WERI-Rb-1 (cell line): ENCODE measurements around the gene CSNK2A1.

Experiments used
- DNase-seq: peaks from one replicate; pipeline ENCODE4 v3.0.0-alpha.2; 2020
- H3K27ac ChIP-seq: fragments of 250-450 bp; sonication (Bioruptor Pico); 2 replicates; pipeline ENCODE4 v1.5.1; 2020; ENCODE audit warnings: mild to moderate bottlenecking, moderate library complexity
- H3K27me3 ChIP-seq: fragments of 250-450 bp; sonication (Bioruptor Pico); 2 replicates; pipeline ENCODE4 v1.5.1; 2021; ENCODE audit warnings: mild to moderate bottlenecking, low read depth, moderate library complexity; ENCODE audit not compliant: insufficient read depth, severe bottlenecking
- H3K36me3 ChIP-seq: fragments of 250-450 bp; sonication (Bioruptor Pico); 2 replicates; pipeline ENCODE4 v1.5.1; 2020; ENCODE audit warnings: mild to moderate bottlenecking, moderate library complexity
- H3K4me3 ChIP-seq: 2 replicates; pipeline ENCODE4 v1.5.1; 2011; ENCODE audit warnings: low read depth, mild to moderate bottlenecking, control low read depth, low read length
- H3K9me3 ChIP-seq: fragments of 250-450 bp; sonication (Bioruptor Pico); 2 replicates; pipeline ENCODE4 v1.5.1; 2021; ENCODE audit warnings: mild to moderate bottlenecking, moderate library complexity; ENCODE audit not compliant: severe bottlenecking
- TF ChIP-seq, protein P1 (sequence below): IDR thresholded peaks from 2 replicates; pipeline ENCODE4 v1.5.1; 2011; ENCODE audit warnings: low read depth, mild to moderate bottlenecking, control low read depth, inconsistent platforms, low read length

Gene CSNK2A1

DNA sequence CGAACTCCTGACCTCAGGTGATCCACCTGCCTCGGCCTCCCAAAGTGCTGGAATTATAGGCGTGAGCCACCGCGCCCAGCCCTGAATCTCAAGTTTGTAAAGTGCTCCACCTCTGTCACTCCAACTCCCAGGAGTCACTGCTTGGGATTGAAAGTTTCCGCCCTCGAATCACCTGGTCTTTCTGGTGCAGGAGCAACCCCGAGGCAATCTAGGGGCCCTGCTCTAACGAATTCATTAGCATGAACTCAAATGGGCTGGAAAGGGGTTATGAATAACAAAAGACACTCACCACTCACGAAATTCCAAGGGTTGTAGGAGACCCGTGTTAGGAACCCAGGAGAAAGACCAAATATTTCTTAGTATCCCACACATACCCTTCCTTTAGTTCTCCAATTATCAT lies 109.4 kb downstream of the CSNK2A1 start:
- TF ChIP-seq, protein P1, sequence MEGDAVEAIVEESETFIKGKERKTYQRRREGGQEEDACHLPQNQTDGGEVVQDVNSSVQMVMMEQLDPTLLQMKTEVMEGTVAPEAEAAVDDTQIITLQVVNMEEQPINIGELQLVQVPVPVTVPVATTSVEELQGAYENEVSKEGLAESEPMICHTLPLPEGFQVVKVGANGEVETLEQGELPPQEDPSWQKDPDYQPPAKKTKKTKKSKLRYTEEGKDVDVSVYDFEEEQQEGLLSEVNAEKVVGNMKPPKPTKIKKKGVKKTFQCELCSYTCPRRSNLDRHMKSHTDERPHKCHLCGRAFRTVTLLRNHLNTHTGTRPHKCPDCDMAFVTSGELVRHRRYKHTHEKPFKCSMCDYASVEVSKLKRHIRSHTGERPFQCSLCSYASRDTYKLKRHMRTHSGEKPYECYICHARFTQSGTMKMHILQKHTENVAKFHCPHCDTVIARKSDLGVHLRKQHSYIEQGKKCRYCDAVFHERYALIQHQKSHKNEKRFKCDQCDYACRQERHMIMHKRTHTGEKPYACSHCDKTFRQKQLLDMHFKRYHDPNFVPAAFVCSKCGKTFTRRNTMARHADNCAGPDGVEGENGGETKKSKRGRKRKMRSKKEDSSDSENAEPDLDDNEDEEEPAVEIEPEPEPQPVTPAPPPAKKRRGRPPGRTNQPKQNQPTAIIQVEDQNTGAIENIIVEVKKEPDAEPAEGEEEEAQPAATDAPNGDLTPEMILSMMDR = no peak
- no peak overlapping the region for H3K4me3 ChIP-seq
- no peak for DNase-seq
- no peaks in the 10 kb centered on the region for H3K9me3 ChIP-seq
- no peaks in the 10 kb centered on the region for H3K27me3 ChIP-seq
- H3K36me3 ChIP-seq = peaks cover 41% of the 10 kb centered on the region
- H3K27ac ChIP-seq = no peak overlapping the region

DNA sequence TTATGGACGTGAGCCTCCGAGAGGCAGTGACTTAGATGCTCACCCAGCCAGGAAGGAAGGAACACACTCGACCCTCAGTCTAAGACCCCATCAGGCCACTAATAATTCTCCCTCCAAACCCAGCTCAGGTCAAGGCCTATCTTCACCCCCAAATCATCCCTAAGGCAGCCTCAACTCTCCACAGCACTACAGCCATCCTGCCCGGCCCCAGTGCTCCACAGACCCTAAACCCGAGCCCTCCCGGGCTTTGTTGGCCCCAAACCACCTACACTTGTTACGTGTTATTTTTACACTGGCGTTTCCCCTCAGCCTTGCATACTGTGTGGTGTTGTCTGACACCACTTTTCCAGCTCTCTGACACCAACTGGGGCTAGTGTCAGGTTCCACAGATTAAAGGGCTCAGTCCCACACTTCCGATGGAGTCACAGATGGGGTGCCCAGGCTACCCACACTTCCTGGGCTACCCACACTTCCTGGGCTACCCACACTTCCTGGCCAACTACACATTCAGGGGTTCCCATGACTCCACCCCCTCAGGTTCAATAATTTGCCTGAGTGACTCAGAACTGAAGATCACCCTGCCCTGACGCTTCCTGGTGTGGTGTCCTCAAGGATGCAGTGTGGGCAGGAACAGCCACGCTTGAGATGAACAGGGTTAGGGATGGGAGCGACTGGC lies 110.2 kb downstream of the CSNK2A1 start:
- DNase-seq = no peak
- no peaks in the 10 kb centered on the region for H3K9me3 ChIP-seq
- TF ChIP-seq, protein P1 = no peak
- no peaks in the 10 kb centered on the region for H3K27me3 ChIP-seq
- no peak overlapping the region for H3K4me3 ChIP-seq
- no peak overlapping the region for H3K27ac ChIP-seq
- H3K36me3 ChIP-seq = peaks cover 34% of the 10 kb centered on the region

DNA sequence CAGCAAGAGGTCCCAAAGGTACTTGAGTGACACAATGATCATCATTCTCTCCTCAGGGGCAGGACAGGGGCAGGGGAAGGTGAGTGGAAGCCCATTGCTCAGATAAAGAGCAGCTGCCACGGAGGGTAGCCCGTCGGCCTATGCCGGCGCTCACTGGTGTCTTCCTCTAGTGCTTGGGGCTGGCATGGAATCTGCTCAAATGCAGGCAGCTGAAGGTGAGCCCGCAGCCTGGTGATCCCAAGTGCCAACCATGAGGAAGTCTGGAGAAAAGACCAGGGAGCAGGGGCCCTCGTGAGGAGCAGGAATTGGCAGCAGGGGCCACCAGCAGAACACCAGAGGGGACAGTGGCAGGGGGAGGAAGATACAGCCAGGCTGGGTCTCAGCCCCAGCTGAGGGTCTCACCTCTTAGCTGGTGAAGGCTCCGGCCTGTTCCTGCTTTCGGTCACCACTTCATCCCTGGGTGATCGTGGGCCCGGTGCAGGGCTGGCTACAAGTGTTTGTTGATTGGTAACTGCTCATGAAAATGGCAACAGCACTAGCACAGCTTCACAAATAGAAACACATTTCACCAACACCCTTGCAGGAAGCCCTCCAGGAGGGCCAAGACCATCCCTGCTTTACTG lies 110.8 kb downstream of the CSNK2A1 start:
- no peaks in the 10 kb centered on the region for H3K27me3 ChIP-seq
- H3K4me3 ChIP-seq = no peak overlapping the region
- H3K27ac ChIP-seq = no peak overlapping the region
- TF ChIP-seq, protein P1 = no peak
- H3K36me3 ChIP-seq = peaks cover 27% of the 10 kb centered on the region
- H3K9me3 ChIP-seq = no peaks in the 10 kb centered on the region
- DNase-seq = no peak

DNA sequence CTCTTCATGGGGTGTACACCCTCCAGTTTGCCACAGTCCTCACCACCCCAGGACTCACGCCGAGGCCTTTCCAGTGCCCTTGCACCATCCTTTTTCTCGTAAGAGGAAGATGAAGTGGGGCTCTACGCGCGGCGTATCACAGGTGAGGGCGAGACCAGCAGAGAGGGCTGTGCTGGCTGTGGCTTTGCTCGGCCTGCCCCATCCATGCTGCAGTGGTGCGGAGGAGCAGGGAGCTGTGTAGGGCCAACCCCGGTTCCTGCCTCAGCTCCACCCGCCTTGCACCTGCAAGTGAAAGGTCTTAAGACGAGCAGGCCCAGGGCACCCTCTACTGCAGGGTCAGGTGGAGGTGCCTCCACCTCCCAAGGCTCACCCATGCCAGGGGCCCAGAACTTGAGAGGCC lies 111.4 kb downstream of the CSNK2A1 start:
- no peaks in the 10 kb centered on the region for H3K9me3 ChIP-seq
- no peak overlapping the region for H3K4me3 ChIP-seq
- peaks cover 21% of the 10 kb centered on the region for H3K36me3 ChIP-seq
- H3K27me3 ChIP-seq = no peaks in the 10 kb centered on the region
- TF ChIP-seq, protein P1 = no peak
- DNase-seq = no peak
- no peak overlapping the region for H3K27ac ChIP-seq

DNA sequence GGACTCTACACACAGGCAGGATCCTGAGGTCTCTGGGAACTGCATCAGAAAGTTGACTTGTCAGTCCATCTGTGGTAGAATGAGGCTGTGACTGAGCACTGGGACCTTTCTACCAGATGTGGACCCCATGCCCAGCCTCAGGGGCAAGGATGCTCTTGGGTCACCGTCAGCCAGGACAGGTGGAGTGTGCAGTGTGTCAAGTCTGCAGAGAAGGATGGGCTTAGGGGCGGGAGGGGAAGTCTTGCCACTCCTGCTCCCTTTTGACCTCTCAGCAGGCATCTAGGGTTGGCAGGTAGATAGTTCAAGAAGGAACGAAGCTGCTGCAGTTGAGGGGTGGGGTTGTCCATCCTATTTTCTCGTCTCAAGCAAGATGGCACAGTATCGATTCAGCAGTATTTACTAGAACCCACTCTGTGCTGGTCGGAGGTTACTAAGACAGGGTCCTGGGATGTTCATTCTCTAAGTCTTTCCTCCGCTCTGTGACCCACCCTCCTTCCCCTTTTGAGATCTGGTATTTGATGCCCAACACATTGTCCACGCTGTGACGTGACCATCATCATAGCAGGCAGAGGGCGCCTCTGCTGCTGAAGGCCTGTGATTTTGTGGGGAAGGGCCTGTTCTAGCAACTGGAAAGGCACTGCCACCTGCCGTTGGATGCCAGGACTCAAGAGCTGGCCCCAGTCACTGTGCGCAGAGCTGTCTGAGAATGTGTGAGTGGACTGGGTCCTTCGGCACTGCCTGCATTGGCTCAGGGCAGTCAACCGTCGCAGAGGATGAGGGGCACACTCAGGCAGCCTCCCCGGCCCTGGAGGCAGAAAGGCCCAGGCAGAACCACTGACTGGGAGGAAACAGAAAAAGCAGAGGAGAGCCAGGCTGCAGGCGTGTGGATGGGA lies 112.3 kb downstream of the CSNK2A1 start:
- H3K27ac ChIP-seq = no peak overlapping the region
- no peaks in the 10 kb centered on the region for H3K9me3 ChIP-seq
- TF ChIP-seq, protein P1 = peak; percentile 95
- H3K36me3 ChIP-seq = peaks cover 14% of the 10 kb centered on the region
- H3K27me3 ChIP-seq = no peaks in the 10 kb centered on the region
- H3K4me3 ChIP-seq = no peak overlapping the region
- peak; percentile 85 for DNase-seq
